BLaER1 (cell line): ENCODE data around the gene PXYLP1.
"Not testable (repeated sequence)": the region's sequence is repeated elsewhere in the genome, so short reads cannot be mapped to it uniquely, and the experiment has no call there.

Source experiments
- H3K27ac ChIP-seq: shearing (Covaris generic); formaldehyde crosslinking; 2 replicates; pipeline ENCODE4 v1.8.1; 2022
- H3K27me3 ChIP-seq: shearing (Covaris generic); formaldehyde crosslinking; 2 replicates; pipeline ENCODE4 v1.8.1; 2022
- H3K36me3 ChIP-seq: shearing (Covaris generic); formaldehyde crosslinking; 2 replicates; pipeline ENCODE4 v1.8.1; 2022
- H3K4me1 ChIP-seq: shearing (Covaris generic); formaldehyde crosslinking; 2 replicates; pipeline ENCODE4 v1.8.1; 2022
- H3K4me2 ChIP-seq: shearing (Covaris generic); formaldehyde crosslinking; 2 replicates; pipeline ENCODE4 v1.8.1; 2022
- H3K4me3 ChIP-seq: shearing (Covaris generic); formaldehyde crosslinking; 2 replicates; pipeline ENCODE4 v1.8.1; 2022
- H3K9ac ChIP-seq: shearing (Covaris generic); formaldehyde crosslinking; 2 replicates; pipeline ENCODE4 v1.8.1; 2022
- H3K9me3 ChIP-seq: shearing (Covaris generic); formaldehyde crosslinking; 2 replicates; pipeline ENCODE4 v1.8.1; 2022
- H4K20me1 ChIP-seq: shearing (Covaris generic); formaldehyde crosslinking; 2 replicates; pipeline ENCODE4 v1.8.1; 2022
- Cebpa-rat ChIP-seq: shearing (Covaris generic); IDR thresholded peaks from 2 replicates; pipeline ENCODE4 v1.8.1; 2022

Gene PXYLP1

DNA sequence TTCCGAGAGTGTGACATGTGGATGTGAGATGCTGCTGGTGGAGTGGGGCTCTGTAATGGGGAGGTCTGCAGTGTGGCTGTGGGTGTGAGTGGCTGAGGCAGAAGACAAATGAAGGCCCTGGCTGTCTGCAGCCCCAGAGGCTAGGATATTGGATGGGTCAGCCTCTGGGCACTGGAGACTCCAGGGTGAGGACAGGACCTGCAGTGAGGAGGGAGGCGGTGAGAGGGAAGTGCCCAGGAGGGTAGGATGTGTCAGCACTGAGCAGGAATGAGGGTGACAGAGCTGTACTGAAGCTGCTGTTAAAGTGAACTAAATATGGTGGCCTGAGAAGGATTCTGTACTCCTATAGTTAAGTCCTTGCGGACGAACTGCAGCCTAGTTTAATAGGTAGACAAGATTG lies 27.3 kb upstream of the PXYLP1 start:
- Histone ChIP-seq H3K27ac (no peak overlapping the region), H3K27me3 (no peaks in the 10 kb centered on the region), H3K4me2 (no peak overlapping the region), H4K20me1 (no peaks in the 10 kb centered on the region), H3K36me3 (no peaks in the 10 kb centered on the region), H3K9ac (no peak overlapping the region), H3K4me3 (no peak overlapping the region), H3K9me3 (no peaks in the 10 kb centered on the region), H3K4me1 (no peaks in the 10 kb centered on the region)
- no peak for TF ChIP-seq Cebpa-rat

GRCh38 chr3:141211306-141211705 lies 20.3 kb upstream of the PXYLP1 start:
- H3K4me2 ChIP-seq, H3K9ac ChIP-seq, H4K20me1 ChIP-seq, H3K27me3 ChIP-seq, H3K27ac ChIP-seq, H3K9me3 ChIP-seq, H3K4me3 ChIP-seq, H3K36me3 ChIP-seq, H3K4me1 ChIP-seq: not testable (repeated sequence)

DNA sequence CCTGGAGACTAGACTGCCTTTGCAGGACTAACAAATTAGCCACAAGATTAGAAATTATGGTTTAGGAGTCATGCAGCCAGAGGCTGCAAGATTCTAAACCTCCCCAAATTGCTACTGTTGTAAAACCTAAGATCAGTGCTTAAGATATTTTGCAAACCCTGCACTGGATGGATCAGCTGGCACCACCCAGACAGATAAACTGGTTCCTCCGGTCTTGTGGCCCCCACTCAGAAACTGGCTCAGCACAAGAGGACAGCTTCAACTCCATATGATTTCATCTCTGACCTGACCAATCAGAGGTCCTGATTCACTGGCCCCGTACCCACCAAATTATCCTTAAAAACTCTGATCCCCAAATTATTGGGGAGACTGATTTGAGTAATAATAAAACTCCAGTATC lies 19.5 kb upstream of the PXYLP1 start:
- no peaks in the 10 kb centered on the region for H4K20me1 ChIP-seq
- no peaks in the 10 kb centered on the region for H3K27me3 ChIP-seq
- H3K36me3 ChIP-seq, result no peaks in the 10 kb centered on the region
- H3K9me3 ChIP-seq, result no peaks in the 10 kb centered on the region; the same call in 1 of the 2 replicates
- H3K9ac ChIP-seq, result no peak overlapping the region
- no peak overlapping the region for H3K4me3 ChIP-seq
- H3K27ac ChIP-seq, result no peak overlapping the region
- no peak overlapping the region for H3K4me2 ChIP-seq
- H3K4me1 ChIP-seq, result no peaks in the 10 kb centered on the region
- no peak for TF ChIP-seq Cebpa-rat

- no peak overlapping the region for H3K27ac ChIP-seq
- no peaks in the 10 kb centered on the region; the same call in 1 of the 2 replicates for H3K9me3 ChIP-seq
- no peak overlapping the region for H3K4me2 ChIP-seq
- H3K9ac ChIP-seq, result no peak overlapping the region
- no peak for TF ChIP-seq Cebpa-rat
- no peaks in the 10 kb centered on the region for H3K27me3 ChIP-seq
- H3K4me1 ChIP-seq, result no peaks in the 10 kb centered on the region
- H4K20me1 ChIP-seq, result no peaks in the 10 kb centered on the region
- H3K4me3 ChIP-seq, result no peak overlapping the region
- H3K36me3 ChIP-seq, result no peaks in the 10 kb centered on the region
Observed at GRCh38 chr3:141212555-141212954, 19.1 kb upstream of the PXYLP1 start.

DNA sequence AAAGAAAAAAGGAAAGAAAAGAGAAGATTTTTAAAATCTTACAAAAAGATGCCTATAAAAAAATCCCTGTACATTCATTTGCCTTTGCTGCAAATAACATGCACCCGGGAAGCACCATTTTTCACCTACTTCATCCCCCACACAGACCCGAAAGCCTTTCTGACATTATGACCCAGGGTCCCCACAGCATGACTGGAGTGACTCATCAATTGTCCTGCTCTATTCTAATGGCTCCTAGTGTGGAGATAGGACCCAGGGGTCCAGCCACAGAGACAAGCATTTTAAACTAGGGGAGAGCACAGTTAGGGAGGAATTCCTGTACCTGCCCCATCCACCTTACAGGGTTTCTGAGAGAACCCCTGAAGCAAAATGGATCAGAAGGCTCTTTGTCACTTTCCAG lies 14.7 kb upstream of the PXYLP1 start:
- Histone ChIP-seq H3K27me3 (no peaks in the 10 kb centered on the region), H3K9ac (no peak overlapping the region), H3K4me1 (no peaks in the 10 kb centered on the region), H3K4me2 (no peak overlapping the region), H4K20me1 (no peaks in the 10 kb centered on the region), H3K36me3 (no peaks in the 10 kb centered on the region), H3K9me3 (no peaks in the 10 kb centered on the region; the same call in 1 of the 2 replicates), H3K27ac (no peak overlapping the region), H3K4me3 (no peak overlapping the region)
- TF ChIP-seq Cebpa-rat, result no peak

GRCh38 chr3:141217389-141217788 lies 14.2 kb upstream of the PXYLP1 start:
- no peaks in the 10 kb centered on the region for H3K36me3 ChIP-seq
- H3K27me3 ChIP-seq, result no peaks in the 10 kb centered on the region
- H3K4me3 ChIP-seq, result no peak overlapping the region
- H4K20me1 ChIP-seq, result no peaks in the 10 kb centered on the region
- no peak overlapping the region for H3K27ac ChIP-seq
- no peak overlapping the region for H3K4me2 ChIP-seq
- H3K4me1 ChIP-seq, result no peaks in the 10 kb centered on the region
- no peaks in the 10 kb centered on the region; the same call in 1 of the 2 replicates for H3K9me3 ChIP-seq
- TF ChIP-seq Cebpa-rat, result no peak
- no peak overlapping the region for H3K9ac ChIP-seq

DNA sequence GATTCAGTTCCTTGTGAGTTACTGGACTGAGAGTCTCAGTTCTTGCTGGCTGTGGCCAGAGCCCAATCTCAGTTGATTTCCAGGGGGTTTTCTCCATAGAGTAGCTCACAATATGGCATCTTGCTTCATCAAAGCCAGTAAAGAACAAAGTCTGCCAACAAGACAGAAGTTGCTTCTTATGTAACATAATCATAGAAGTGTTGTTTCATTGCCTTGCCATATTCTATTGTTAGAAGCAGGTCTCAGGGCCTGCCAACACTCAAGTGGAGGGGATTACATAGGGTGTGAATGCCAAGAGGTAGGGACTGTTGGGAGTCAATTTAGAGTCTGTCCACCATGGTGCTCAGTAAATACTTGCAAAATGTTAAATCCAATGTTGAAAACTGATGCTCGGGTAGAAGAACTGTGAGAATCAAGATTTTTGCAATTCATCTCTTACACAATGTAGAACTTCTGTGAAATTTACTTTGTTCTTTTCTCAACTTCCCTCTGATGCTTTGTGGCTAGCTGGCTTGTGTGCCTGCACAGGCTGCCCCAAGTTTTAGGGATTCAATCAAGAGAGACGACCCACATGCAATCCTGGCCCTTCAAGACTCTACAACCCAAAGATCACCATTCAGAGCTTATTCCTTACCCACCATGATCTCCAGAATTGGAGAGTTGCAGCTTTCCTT lies 13.3 kb upstream of the PXYLP1 start:
- H3K36me3 ChIP-seq, result no peaks in the 10 kb centered on the region
- no peaks in the 10 kb centered on the region for H3K4me1 ChIP-seq
- H3K9ac ChIP-seq, result no peak overlapping the region
- H3K4me3 ChIP-seq, result no peak overlapping the region
- no peak overlapping the region for H3K4me2 ChIP-seq
- H4K20me1 ChIP-seq, result no peaks in the 10 kb centered on the region
- no peak for TF ChIP-seq Cebpa-rat
- H3K27ac ChIP-seq, result no peak overlapping the region
- H3K9me3 ChIP-seq, result peaks cover 3% of the 10 kb centered on the region
- no peaks in the 10 kb centered on the region for H3K27me3 ChIP-seq

DNA sequence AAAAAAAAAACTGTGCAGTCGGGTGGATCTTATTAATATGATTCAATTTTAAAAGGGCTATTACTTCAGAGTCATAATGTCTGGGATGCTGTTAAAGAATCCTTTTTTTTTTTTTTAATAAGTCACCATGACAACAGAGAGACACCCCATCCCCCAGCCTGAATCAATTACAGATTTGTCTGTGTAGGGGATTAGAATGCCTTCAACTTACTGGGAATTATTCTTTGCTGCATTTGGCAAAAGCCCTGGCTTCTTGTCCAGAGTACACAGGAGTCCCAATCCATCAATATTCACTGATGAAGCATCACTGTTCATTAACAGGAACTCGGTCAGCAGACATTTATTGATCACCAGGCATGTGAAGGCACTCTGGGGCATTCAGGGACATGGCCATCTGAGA lies 12.7 kb upstream of the PXYLP1 start:
- no peaks in the 10 kb centered on the region for H3K4me1 ChIP-seq
- H3K4me2 ChIP-seq, result no peak overlapping the region
- H3K4me3 ChIP-seq, result no peak overlapping the region
- TF ChIP-seq Cebpa-rat, result no peak
- no peak overlapping the region for H3K9ac ChIP-seq
- peaks cover 10% of the 10 kb centered on the region for H3K9me3 ChIP-seq
- H4K20me1 ChIP-seq, result no peaks in the 10 kb centered on the region
- no peak overlapping the region for H3K27ac ChIP-seq
- no peaks in the 10 kb centered on the region for H3K27me3 ChIP-seq
- no peaks in the 10 kb centered on the region for H3K36me3 ChIP-seq

DNA sequence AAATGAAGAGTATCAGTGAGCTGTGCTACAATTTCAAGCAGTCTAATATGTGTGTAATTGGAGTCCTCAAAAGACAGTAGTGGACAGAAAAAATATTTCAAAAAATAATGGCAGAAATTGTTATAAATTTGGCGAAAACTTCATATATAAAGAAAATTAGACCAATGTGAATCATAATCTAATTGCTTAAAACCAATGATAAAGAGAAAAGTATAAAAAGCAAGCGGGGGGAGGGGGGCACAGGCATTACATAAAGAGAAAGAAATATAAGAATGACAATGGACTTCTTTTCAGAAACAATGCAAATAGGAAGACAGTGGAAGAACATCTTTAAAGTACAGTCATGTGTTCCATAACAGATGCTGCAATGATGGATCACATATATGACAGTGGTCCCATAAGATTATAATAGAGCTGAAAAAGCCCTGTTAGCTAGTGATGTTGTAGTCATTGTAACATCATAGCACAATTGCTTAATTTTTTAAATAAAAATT lies 7.9 kb upstream of the PXYLP1 start:
- TF ChIP-seq Cebpa-rat, result no peak

DNA sequence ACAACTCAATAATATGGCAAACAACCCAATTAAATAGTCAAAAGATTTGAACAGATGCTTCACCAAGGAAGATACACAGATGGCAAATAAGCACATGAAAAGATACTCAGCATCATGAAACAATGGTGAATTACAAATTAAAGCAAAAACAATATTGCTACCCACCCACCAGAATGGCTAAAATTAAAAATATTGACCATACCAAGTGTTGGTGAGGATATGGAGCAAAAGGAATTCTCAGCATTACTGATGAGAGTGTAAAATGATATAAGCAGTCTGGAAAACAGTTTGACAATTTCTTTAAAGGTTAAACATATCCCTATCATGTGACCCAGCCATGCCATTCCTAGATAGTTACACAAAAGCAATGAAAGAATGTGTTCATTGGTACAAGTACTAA lies 5.7 kb upstream of the PXYLP1 start:
- H3K9me3 ChIP-seq, result peaks cover 18% of the 10 kb centered on the region
- H3K4me1 ChIP-seq, result peaks cover 28% of the 10 kb centered on the region
- H4K20me1 ChIP-seq, result no peaks in the 10 kb centered on the region
- no peak overlapping the region for H3K4me2 ChIP-seq
- H3K27ac ChIP-seq, result no peak overlapping the region
- TF ChIP-seq Cebpa-rat, result no peak
- H3K27me3 ChIP-seq, result no peaks in the 10 kb centered on the region
- H3K36me3 ChIP-seq, result no peaks in the 10 kb centered on the region
- no peak overlapping the region for H3K4me3 ChIP-seq
- H3K9ac ChIP-seq, result no peak overlapping the region

More for the DNA sequence above, 7.9 kb upstream of the PXYLP1 start:
- no peak overlapping the region for H3K4me3 ChIP-seq
- no peak overlapping the region for H3K27ac ChIP-seq
- no peaks in the 10 kb centered on the region for H4K20me1 ChIP-seq
- H3K36me3 ChIP-seq, result no peaks in the 10 kb centered on the region
- no peak overlapping the region for H3K9ac ChIP-seq
- no peak overlapping the region for H3K4me2 ChIP-seq
- peaks cover 6% of the 10 kb centered on the region for H3K4me1 ChIP-seq
- peaks cover 18% of the 10 kb centered on the region for H3K9me3 ChIP-seq
- no peaks in the 10 kb centered on the region for H3K27me3 ChIP-seq

DNA sequence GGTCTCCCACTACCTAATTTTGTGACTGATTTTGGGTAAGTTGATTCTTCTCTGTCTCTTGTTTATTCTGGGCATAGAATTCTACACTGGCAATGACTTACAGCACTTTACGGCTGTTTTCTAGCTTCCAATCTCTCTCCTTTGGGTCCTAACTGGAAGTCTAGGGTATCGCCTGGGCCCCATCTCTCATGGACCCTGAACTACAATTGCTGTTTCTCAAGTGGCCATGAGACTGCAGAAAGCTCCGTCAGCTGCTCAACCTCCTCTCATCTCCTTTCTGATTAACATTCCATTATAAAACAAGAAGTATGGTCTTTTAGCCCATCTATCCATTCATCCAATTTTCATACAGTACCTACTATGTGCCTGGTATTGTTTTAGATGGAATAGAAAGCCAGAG lies 4.4 kb upstream of the PXYLP1 start:
- Histone ChIP-seq H3K9me3 (peaks cover 18% of the 10 kb centered on the region), H3K27me3 (peaks cover under 1% of the 10 kb centered on the region; the same call in 1 of the 2 replicates), H3K9ac (no peak overlapping the region), H3K36me3 (no peaks in the 10 kb centered on the region), H3K4me1 (peaks cover 30% of the 10 kb centered on the region), H3K27ac (no peak overlapping the region), H3K4me3 (no peak overlapping the region), H3K4me2 (no peak overlapping the region), H4K20me1 (no peaks in the 10 kb centered on the region)
- no peak for TF ChIP-seq Cebpa-rat
